ENCODE data around the gene NEK10. TPM values are rescaled to one million over a fixed set of nuclear protein-coding genes. Genes with fewer than 3 reads are reported as not detected.
A peak's percentile ranks its signal among the peaks of the same experiment; 100 is the strongest.

NEK10 gene
- total and polyA plus RNA-seq, 2 of the 13 experiments (the other 11 are each of a cell fraction or from before 2014, with no cell fraction given): 2.8 to 14.2 TPM

DNA sequence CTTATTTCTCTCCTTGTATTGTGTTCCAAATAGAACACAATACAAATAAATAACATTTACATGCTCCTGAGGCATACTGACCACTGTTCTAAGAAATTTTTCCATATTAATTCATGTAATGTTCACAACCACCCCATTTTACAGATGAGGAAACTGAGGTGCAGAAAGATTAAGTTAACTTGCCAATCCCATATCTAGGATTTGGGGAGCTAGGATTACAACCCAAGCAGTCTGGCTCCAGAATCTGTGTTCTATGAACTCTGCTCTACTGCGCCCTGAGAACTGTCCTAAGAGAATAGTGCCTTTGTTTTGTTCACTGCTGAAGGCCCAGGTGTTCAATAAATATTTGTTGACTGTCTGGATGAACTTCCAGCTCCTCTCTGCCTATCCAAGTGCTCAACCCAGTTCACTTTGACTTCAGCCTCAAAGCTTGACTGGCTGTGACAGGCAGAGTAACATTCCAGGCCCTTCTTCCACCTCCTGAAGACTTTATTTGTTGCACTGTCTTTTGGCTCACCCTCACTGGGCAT, 3.1 kb downstream of the NEK10 start (continued):
- TF ChIP-seq ZNF703 (CRISPR knock-in tag; IDR thresholded peaks at IDR 0.05; ENCODE audit: borderline replicate concordance) (no peak), EP300 (IDR thresholded peaks at IDR 0.05; ENCODE audit: low read depth in 2 of 2, low read length in 2 of 2) (peak in 1 of 2 experiments; percentile 85; a peak in 2 of 4 replicates), EP300 (CRISPR knock-in tag; IDR thresholded peaks at IDR 0.05; ENCODE audit: borderline replicate concordance) (peak; percentile 41; the same call in 1 of the 2 replicates), ZNF224 (CRISPR knock-in tag; IDR thresholded peaks at IDR 0.05) (no peak), EED (CRISPR knock-in tag; IDR thresholded peaks at IDR 0.05) (no peak), ZC3H4 (CRISPR knock-in tag; IDR thresholded peaks at IDR 0.05; ENCODE audit: borderline replicate concordance) (no peak), MIER3 (CRISPR knock-in tag; IDR thresholded peaks at IDR 0.05; ENCODE audit: borderline replicate concordance) (no peak), LCORL (IDR thresholded peaks at IDR 0.05) (no peak), LCORL (CRISPR knock-in tag; IDR thresholded peaks at IDR 0.05) (0 out of 2 replicates have a peak, but pooled peaks have one; percentile 62), SP4 (CRISPR knock-in tag; IDR thresholded peaks at IDR 0.05) (no peak), ZNF660 (CRISPR knock-in tag; IDR thresholded peaks at IDR 0.05; ENCODE audit: borderline replicate concordance, low read depth) (no peak), IKZF4 (CRISPR knock-in tag; IDR thresholded peaks at IDR 0.05; ENCODE audit: borderline replicate concordance, low read depth, not compliant biosample characterization) (no peak), SAP130 (CRISPR knock-in tag; IDR thresholded peaks at IDR 0.05; ENCODE audit: low read depth) (peak; percentile 57), ADNP (CRISPR knock-in tag; IDR thresholded peaks at IDR 0.05) (peak; percentile 93), THYN1 (CRISPR knock-in tag; IDR thresholded peaks at IDR 0.05; ENCODE audit: borderline replicate concordance, low read depth) (no peak), PHF21A (CRISPR knock-in tag; IDR thresholded peaks at IDR 0.05) (peak; percentile 58; the same call in 1 of the 2 replicates)
- TF ChIP-seq, protein P1, sequence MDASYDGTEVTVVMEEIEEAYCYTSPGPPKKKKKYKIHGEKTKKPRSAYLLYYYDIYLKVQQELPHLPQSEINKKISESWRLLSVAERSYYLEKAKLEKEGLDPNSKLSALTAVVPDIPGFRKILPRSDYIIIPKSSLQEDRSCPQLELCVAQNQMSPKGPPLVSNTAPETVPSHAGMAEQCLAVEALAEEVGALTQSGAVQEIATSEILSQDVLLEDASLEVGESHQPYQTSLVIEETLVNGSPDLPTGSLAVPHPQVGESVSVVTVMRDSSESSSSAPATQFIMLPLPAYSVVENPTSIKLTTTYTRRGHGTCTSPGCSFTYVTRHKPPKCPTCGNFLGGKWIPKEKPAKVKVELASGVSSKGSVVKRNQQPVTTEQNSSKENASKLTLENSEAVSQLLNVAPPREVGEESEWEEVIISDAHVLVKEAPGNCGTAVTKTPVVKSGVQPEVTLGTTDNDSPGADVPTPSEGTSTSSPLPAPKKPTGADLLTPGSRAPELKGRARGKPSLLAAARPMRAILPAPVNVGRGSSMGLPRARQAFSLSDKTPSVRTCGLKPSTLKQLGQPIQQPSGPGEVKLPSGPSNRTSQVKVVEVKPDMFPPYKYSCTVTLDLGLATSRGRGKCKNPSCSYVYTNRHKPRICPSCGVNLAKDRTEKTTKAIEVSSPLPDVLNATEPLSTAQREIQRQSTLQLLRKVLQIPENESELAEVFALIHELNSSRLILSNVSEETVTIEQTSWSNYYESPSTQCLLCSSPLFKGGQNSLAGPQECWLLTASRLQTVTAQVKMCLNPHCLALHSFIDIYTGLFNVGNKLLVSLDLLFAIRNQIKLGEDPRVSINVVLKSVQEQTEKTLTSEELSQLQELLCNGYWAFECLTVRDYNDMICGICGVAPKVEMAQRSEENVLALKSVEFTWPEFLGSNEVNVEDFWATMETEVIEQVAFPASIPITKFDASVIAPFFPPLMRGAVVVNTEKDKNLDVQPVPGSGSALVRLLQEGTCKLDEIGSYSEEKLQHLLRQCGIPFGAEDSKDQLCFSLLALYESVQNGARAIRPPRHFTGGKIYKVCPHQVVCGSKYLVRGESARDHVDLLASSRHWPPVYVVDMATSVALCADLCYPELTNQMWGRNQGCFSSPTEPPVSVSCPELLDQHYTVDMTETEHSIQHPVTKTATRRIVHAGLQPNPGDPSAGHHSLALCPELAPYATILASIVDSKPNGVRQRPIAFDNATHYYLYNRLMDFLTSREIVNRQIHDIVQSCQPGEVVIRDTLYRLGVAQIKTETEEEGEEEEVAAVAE (CRISPR knock-in tag; IDR thresholded peaks at IDR 0.05; ENCODE audit: borderline replicate concordance): peak; percentile 80; the same call in 1 of the 2 replicates
- TF ChIP-seq, protein P2, sequence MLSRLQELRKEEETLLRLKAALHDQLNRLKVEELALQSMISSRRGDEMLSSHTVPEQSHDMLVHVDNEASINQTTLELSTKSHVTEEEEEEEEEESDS (CRISPR knock-in tag; IDR thresholded peaks at IDR 0.05; ENCODE audit: borderline replicate concordance): no peak
- TF ChIP-seq, protein P3, sequence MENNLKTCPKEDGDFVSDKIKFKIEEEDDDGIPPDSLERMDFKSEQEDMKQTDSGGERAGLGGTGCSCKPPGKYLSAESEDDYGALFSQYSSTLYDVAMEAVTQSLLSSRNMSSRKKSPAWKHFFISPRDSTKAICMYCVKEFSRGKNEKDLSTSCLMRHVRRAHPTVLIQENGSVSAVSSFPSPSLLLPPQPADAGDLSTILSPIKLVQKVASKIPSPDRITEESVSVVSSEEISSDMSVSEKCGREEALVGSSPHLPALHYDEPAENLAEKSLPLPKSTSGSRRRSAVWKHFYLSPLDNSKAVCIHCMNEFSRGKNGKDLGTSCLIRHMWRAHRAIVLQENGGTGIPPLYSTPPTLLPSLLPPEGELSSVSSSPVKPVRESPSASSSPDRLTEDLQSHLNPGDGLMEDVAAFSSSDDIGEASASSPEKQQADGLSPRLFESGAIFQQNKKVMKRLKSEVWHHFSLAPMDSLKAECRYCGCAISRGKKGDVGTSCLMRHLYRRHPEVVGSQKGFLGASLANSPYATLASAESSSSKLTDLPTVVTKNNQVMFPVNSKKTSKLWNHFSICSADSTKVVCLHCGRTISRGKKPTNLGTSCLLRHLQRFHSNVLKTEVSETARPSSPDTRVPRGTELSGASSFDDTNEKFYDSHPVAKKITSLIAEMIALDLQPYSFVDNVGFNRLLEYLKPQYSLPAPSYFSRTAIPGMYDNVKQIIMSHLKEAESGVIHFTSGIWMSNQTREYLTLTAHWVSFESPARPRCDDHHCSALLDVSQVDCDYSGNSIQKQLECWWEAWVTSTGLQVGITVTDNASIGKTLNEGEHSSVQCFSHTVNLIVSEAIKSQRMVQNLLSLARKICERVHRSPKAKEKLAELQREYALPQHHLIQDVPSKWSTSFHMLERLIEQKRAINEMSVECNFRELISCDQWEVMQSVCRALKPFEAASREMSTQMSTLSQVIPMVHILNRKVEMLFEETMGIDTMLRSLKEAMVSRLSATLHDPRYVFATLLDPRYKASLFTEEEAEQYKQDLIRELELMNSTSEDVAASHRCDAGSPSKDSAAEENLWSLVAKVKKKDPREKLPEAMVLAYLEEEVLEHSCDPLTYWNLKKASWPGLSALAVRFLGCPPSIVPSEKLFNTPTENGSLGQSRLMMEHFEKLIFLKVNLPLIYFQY (CRISPR knock-in tag; IDR thresholded peaks at IDR 0.05; ENCODE audit: borderline replicate concordance): peak; percentile 50; the same call in 1 of the 2 replicates

All from HepG2 (cell line).